ENCODE data around the gene DMD.
"Not testable (repeated sequence)": the region's sequence is repeated elsewhere in the genome, so short reads cannot be mapped to it uniquely, and the experiment has no call there.

DMD gene

DNA sequence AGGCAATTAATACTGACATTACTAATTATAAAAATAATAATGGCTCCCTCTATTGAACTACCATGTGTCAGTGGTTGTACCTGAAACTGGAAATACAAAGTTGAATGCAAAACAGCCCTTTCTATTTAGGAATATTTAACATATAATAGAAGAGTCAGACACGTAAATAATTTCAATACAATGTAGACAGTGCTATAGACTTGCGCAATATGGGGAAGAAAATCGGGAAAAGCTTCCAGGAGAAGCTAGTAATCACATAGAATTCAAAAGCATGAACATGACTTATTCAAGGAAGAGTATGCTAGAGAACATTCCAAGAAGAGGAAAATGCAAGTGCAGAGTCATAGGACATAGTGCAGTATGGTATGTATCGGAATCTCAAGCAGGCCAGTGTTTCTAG is 1730.7 kb downstream of the DMD start:
- in situ Hi-C loops (cut with HindIII; ENCODE audit: low sequenced_read_pairs), result no loop called here

DNA sequence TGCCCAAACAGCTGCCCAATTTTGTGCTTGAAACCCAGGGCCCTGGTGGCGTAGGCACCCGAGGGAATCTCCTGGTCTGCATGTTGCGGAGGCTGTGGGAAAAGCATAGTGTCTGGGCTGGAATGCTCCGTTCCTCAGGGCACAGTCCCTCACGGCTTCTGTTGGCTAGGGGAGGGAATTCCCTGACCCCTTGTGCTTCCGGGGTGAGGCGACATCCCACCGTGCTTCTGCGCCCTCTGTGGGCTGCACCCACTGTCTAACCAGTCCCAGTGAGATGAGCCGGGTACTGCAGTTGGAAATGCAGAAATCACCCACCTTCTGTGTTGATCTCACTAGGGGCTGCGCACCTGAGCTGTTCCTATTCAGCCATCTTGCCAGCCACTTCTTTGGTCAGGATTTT is 1740.1 kb downstream of the DMD start:
- in situ Hi-C loops (cut with HindIII; ENCODE audit: low sequenced_read_pairs), result no loop called here

DNA sequence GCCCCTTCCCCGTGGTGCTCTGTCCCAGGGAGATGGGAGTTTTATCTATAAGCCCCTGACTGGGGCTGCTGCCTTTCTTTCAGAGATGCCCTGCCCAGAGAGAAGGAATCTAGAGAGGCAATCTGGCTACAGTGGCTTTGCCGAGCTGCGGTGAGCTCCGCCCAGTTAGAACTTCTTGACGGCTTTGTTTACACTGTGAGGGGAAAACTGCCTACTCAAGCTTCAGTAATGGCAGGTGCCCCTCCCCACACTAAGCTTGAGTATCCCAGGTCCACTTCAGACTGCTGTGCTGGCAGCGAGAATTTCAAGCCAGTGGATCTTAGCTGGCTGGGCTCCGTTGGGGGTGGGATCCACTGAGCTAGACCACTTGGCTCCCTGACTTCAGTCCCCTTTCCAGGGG is 1740.6 kb downstream of the DMD start:
- in situ Hi-C loops (cut with HindIII; ENCODE audit: low sequenced_read_pairs), result not testable (repeated sequence)

DNA sequence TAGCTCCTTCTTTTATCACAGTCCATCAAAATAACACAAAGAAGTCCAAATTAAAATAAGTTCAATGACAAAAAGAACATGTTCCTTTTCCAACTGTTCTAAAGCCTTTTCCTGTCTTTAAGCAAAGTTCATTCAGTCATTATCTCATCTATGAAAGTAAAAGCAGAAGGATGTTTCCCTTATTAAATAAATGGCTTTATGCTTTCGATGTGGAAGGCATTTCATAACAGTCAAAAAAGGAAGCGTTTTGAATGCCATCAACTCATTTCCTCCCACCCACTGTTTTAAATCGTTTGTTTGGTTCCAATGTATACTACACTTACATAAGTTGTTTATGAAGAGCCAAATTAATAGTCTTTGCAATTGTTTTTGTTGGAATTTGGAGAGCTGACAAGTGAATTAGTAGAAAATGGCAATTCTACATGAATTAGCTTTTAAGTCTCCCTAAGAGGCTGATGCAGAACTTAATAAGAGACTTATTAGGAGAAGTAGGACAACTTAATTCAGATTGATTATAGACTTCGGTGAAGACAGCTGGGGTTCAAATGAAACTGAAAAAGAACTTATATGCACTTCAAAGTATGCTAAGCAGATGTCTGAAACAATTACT is 1746.9 kb downstream of the DMD start:
- in situ Hi-C loops (cut with HindIII; ENCODE audit: low sequenced_read_pairs), result no loop called here

DNA sequence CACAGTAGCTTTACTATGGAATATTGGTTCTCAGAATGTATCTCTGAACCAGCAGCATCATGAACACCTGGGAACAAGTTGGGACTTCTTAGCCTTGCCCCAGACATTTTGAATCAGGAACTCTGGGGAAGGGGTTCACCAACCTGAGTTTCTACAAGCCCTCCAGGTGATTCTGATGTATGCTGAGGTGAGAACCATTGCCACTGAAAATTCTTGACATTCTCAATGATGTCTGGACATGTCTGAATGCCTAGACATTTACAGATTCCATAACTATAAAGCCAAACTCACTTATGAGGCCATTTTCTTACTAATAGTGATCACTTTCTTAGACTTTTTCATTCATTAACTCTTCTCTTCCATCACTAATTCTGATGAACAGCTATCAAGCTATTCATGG is 1750.1 kb downstream of the DMD start:
- in situ Hi-C loops (cut with HindIII; ENCODE audit: low sequenced_read_pairs), result no loop called here

DNA sequence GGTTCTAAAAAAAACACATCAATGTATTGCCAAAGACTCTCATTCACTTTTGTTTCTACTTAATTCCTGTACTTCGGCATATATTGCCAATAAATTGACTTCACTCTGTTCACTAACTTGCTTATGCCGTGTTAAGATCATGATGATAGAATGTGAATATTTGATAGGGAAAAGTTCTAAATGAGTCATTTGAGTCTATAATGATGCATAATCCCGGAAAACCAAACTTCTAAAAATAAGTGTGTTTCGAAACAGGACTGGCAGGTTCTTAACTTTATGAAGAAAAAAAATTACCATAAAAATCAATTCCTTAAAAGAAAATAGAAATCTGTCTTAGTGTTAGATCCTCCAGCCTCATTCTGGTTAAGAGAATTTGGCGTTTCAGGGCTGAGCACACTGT is 1752.0 kb downstream of the DMD start:
- in situ Hi-C loops (cut with HindIII; ENCODE audit: low sequenced_read_pairs), result no loop called here

DNA sequence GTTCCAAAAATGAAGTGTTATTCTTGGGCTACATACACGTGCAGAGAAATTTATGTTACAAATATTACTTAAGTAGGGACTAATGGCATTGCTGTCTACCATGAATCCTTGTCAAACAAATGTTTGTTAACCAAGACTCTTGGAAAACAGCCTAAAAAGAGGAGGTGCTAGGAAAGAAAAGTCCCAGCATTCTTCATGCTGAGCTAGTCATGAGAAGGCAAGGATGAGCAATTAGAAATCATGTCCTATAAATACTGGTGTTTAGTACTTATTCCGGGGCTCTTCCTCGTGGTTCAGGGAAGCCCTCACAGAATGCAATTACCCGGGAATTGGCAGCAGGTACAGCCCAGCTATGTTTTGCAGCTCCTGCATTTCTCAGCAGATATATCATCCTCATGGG is 1761.4 kb downstream of the DMD start:
- in situ Hi-C loops (cut with HindIII; ENCODE audit: low sequenced_read_pairs), result no loop called here

DNA sequence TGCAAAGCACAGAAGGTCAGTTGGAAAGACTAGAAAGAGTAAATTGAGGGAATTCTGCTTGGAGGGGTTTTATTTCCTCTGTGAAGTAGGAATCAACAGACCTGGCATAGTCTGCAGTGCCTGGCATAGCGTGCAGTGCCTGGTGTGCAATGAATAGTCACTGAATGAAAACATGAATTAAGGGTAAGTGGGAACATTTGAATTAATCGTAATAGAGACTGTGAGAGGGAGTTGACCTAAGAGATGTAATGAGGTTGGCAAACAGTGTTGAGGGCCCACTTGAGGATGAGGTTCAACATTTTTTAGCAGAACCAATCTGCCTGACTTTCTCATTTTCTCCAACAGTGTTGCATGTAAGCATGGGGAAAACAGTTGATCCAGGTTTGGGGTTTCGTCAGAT is 1762.3 kb downstream of the DMD start:
- in situ Hi-C loops (cut with HindIII; ENCODE audit: low sequenced_read_pairs), result no loop called here

DNA sequence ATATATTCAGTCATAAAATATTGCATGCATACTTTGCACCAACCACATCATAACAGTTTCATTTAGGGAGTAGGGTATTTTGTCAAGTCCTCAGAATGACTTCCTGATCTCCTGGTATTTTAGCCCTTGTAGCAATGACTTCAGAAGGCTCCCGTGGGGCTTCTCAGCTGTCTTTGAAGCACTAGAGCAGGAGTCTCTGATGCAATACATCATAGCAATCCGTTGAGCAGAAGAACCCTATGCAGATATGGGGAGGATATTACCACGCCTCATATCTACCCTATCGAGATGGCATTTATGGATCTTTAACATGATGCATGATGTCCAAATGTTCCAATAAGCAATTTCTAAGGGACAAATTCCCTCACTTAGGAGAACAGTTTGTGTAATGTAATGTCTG is 1765.8 kb downstream of the DMD start:
- in situ Hi-C loops (cut with HindIII; ENCODE audit: low sequenced_read_pairs), result no loop called here

DNA sequence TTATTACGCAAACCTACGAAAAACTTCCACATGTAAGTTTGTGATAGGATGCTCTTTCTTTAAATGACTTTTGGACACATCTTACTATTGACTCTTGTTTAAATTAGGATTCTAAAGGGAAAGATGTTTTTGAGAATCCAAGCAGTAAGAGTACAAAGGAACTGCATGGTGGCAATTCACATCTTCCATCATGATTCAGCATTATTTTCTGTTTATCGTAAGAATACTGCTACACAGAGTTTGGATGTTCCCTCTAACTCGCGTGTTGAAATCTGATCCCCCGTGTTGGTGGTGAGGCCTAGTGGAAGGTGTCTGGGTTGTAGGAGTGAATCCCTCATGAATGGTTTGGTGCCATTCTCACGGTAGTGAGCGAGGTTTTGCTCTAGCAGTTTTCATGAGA is 1767.7 kb downstream of the DMD start:
- in situ Hi-C loops (cut with HindIII; ENCODE audit: low sequenced_read_pairs), result no loop called here

DNA sequence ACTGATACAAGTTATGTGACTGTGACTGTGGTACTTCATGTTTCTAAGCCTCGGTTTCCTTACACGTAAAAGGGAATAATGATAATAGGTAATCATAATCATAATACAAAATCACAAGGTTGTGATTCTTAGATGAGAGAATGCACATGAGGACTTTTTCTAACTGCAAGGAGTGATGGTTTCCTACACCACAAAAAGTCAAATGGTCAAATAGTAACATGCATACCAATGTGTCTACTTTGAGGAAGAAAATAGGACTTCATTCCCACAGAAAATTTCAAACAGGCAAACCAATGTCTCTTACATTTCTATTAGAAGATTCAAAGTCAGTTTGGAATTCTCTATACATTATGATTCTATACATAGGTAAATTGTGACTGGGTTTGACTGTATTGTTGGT is 1770.8 kb downstream of the DMD start:
- in situ Hi-C loops (cut with HindIII; ENCODE audit: low sequenced_read_pairs), result no loop called here

DNA sequence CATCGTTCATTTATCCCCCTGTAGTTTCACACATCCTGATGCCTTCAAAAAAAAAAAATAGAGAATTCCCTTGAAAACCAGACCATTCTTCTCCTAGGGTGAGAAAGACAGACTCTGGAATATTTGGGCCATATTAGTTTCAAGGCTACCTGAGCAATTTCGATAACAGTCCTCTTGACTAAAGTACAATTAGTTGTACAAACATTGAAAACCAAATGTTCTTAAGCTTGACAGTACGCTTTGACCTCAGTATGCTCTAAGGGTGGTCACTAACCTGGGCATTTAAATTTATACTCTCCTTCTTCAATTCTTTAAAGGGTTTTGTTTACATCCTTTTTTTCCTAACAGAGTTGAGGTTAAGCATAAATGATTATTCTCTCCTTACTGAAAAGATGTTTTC is 1774.9 kb downstream of the DMD start:
- in situ Hi-C loops (cut with HindIII; ENCODE audit: low sequenced_read_pairs), result no loop called here

DNA sequence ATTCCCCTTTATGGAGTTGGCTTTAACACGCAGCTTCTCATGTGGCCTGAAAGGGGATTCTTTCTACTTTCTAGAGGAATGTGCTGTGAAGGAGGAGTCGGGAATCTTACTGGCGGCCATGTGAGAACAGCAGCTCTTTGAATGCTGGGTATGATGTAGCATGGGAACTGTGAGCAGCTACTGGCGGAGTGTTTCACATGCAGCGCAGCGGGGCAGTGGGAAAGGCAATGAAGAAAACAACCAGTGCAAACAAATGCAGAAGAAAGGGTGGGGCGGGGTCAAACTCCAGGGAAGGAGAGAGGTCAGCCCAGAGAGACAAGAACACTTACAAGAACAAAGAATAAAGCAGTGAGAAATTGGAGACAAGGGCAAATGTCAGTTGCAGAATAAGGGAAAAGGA is 1775.8 kb downstream of the DMD start:
- in situ Hi-C loops (cut with HindIII; ENCODE audit: low sequenced_read_pairs), result no loop called here

DNA sequence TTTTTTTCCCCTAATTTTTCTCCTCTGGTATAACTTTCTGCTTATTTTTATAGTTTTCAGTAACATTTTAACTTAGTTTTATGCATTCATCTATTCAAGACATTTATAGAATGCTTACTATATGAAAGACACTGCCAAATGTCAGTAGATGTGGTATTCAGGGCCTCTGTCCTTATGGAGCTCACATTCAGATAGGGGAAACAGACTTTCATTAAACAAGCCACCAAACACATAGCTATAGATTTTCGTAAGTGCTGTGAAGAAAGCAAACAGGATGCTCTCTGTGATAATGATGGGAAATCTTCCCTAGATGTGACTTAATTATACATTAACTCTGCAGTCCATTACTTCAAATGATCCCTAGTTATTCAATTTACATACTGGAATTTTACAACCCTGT is 1777.5 kb downstream of the DMD start:
- in situ Hi-C loops (cut with HindIII; ENCODE audit: low sequenced_read_pairs), result no loop called here

DNA sequence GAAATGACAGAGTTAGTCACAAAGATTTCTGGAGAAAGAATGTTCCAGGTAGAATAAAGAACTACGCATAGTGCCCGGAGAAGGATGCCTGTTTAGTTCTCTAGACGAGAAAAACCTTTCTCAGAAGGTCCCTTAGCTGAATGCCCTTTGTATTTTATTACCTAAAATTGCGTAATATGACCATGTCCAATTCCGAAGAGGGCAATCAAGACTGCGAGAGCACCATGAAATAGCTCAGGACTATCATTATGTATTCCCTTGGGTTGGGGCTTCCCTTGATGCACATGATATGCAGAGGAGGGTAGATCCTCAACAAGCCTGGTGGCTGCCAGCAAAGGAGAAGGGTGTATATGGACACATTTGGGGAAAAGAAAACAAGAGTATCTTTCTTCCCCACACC is 1781.4 kb downstream of the DMD start:
- in situ Hi-C loops (cut with HindIII; ENCODE audit: low sequenced_read_pairs), result no loop called here

DNA sequence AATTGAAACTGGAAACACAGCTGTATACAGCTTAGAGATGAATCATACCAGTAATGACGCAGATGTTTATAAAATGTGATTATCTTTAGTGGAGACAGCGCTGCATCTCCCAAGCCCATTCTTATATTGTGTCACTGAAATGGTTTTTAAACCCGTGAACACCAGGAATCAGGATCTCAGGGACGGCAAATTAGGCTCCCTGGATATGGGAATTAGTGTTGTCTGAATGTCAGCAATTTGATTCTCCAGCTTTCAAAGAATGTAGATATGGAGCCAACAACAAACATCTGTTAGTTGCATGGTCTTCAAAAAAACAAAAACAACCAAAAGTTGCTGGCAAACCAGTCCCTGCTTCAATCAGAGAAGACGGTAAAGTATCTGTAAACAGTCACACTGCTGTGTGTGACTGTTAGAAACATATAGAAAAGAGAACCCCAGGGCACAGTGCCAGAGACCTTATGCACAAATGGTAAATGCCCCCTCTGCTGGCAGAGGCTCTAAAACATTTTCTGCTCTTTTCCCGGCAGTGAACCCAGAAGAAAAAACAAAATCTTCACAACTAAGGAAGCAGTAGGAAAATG is 1787.7 kb downstream of the DMD start:
- in situ Hi-C loops (cut with HindIII; ENCODE audit: low sequenced_read_pairs), result no loop called here

DNA sequence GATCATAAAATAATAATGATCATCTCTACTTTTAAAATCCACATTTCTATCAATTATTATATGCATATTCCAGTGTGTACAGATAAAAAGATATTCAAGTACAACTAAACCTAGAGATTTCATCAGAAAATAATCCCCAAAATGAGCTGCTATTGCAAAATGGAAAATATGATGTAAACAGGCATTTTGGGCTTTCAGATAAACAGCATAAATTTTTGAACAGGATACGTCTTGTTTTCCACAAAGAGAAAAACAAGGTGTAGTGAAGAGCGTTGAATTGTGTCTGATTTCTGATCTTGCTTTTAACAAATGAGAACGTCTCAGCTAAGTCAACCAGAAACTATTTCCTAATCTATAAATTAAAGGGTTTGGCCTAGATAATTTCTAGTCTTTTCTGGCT is 1789.9 kb downstream of the DMD start:
- in situ Hi-C loops (cut with HindIII; ENCODE audit: low sequenced_read_pairs), result no loop called here

DNA sequence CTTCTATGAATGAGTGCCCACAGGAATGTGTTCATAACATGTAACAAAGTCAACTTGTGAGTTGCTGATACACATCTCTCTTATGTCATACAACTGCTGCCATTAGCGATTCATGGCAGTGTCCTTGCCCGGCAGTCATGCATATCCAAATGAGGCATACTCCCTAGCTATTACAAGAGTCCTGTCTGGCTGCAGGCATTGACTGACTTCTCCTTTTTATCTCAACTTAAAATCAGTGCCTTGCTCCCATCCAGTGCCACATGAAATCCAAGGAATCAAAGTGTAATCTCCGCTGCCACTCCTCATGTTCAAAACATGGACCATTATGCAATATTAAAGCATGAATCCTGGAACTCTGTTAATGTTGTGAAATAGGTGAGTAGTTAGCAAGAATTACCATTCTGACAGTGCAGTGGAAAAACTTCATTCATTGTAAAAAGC is 1790.6 kb downstream of the DMD start:
- in situ Hi-C loops (cut with HindIII; ENCODE audit: low sequenced_read_pairs), result no loop called here

DNA sequence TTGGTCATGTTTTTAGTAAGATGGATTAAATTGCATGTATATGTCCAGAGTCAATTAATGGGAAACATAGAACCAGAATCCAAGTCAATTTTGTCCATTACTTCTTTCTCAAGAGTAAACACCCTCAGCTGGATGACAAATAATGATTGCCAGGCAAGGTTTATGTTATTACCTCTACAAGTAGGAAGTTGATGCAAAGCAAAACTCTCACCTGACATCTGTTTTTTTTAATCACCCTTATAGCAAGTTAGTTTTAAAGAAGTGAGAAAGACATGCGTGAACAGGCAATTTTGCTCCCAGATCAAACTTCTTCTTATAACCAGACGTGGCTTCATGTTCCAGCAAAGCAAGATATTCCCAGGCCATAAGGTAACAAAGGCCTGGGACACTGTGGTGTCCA is 1791.0 kb downstream of the DMD start:
- in situ Hi-C loops (cut with HindIII; ENCODE audit: low sequenced_read_pairs), result no loop called here

DNA sequence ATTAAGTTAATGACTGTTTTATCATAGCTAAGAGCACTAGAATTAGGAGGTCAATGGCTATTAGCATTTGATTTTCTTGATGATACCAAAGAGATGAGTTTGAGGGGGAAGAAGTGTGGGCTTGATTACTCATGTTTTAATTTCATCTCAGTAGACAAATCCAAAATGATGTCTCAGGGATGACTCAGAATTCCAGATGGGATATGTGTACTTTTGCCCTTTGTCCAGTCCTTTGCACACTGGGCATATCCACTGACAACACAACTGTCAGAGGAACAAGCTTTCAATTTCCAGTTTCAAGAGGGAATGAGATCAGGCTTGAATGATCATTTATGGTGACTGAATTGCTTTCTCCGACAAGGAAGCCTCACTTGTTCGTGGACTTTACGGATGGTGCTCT is 1814.2 kb downstream of the DMD start:
- in situ Hi-C loops (cut with HindIII; ENCODE audit: low sequenced_read_pairs), result no loop called here

DNA sequence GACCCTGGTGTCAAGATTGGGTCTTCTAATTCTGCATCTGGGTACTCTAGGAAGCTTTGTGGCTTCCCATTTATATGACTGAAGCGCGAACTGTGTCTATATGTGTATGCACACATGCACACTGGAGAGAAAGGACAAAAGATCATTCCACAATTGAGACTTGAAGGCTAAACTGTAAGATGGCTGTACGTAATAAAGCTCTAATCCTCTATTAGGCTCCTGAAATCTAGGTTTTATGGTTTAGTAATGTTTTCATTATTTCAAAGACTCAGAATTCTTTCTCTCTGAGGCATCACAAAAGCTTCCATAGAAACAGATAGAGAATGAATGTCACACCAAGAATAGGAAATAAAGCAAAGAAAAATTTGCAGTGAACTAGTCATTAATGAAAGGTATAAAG is 1818.8 kb downstream of the DMD start:
- in situ Hi-C loops (cut with HindIII; ENCODE audit: low sequenced_read_pairs), result no loop called here

DNA sequence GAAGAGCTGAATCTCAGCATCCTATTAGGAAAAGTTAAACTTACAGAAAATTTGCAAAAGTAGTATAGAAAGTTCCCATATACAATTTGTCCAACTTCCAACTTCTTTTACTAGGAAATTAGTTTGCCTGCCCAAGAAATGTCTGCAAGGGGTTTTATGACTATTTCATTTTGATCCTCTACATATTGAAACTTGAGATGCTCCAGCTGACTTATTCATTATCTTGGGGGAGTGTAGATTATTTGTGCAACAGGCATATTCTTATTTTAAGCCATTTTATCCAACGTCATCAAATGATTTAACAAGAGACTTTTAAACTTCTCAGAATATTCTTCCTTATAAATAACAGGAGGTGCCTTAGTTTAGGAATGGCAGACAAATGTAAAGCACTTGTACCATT is 1822.4 kb downstream of the DMD start:
- in situ Hi-C loops (cut with HindIII; ENCODE audit: low sequenced_read_pairs), result no loop called here

DNA sequence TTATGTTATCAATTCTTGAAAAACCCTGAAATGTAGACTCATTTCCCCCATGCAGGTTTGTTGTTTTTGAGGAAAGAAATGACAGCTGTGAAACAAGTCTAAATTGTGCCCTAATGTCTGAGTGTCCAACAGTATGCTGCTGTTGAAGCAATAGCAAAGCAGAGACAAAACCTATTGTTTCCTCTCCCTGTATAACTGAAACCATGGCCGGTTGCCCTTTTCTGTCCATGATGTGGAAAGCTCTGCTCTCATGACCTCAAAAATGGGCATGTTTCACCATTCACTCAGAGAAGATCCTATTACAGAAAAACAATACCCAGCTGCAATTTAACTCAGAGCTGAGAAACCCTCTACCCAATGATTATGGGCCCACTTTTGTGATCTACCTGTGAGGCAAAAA is 1826.9 kb downstream of the DMD start:
- in situ Hi-C loops (cut with HindIII; ENCODE audit: low sequenced_read_pairs), result no loop called here

Data from DLD1 (cell line).